Pancreas (tissue), 10 donors: Measurements from ENCODE around the gene UPK2. TPM values are rescaled to one million over a fixed set of nuclear protein-coding genes. Genes with fewer than 3 reads are reported as not detected.

Experiments
- ATAC-seq, 4 donors: fragments of 200-7000 bp; cut with Tn5 transposase; one replicate each; pipeline versions ENCODE4 v1.8.0 to v1.9.1; 2020; ENCODE audit warnings: mild to moderate bottlenecking in 4 of 4, moderate library complexity in 4 of 4
- DNase-seq, 6 donors: peaks; one replicate each; pipeline ENCODE4 v3.0.0-alpha.2; 2020
- FAIRE-seq: peaks from 2 replicates; lab custom pipeline; 2012; peaks lifted over from hg19 to GRCh38; lab: Jason Lieb, UNC
- H3K27ac ChIP-seq, 4 donors: fragments of 200-600 bp; sonication (generic); 1 replicate in 3 of 4; 2 replicates in 1 of 4; pipeline versions ENCODE4 v1.5.0 to v1.8.0; 2020
- H3K27me3 ChIP-seq, 4 donors: fragments of 200-600 bp; one replicate each; pipeline ENCODE4 v1.8.0; 2021
- H3K36me3 ChIP-seq, 3 donors: fragments of 200-600 bp; sonication (generic) in 1 of 3; one replicate each; pipeline versions ENCODE4 v1.5.0 to v1.8.0; 2020 to 2021
- H3K4me1 ChIP-seq, 3 donors: fragments of 200-600 bp; one replicate each; pipeline ENCODE4 v1.8.0; 2021
- H3K4me3 ChIP-seq, 4 donors: fragments of 200-600 bp; sonication (generic) in 2 of 4; one replicate each; pipeline versions ENCODE4 v1.5.0 to v1.8.0; 2020 to 2021
- H3K9me3 ChIP-seq, 4 donors: fragments of 200-600 bp; one replicate each; pipeline ENCODE4 v1.8.0; 2021
- WGBS, 2 donors: extraction: QIAGEN DNeasy Blood & Tissue Kit; methylation state at CpG; one replicate each; pipeline ENCODE4 v1.1.7; 2013; 5-methylcytosine and 5-hydroxymethylcytosine counted together
- intact Hi-C, 3 donors: fragments of 100-400 bp; cut with DNase I; formaldehyde crosslinking; loops; one replicate each; pipeline versions ENCODE4 v1.11.1 to v1.14.2; 2022
- polyA plus RNA-seq, 2 donors: library from polyadenylated mRNA; stranded (reverse); fragments of 200-250 nt; gene quantifications; one replicate each; pipeline ENCODE4 v1.2.3, GENCODE V29; 2013
- total RNA-seq, 6 donors: library from RNA; stranded (reverse); fragmentation: NEBNext Ultra II Directional in 4 of 6; extraction: Animal tissue kit (Norgen Biotek cat#: 25700) in 4 of 6; gene quantifications; one replicate each; pipeline versions ENCODE4 v1.2.1 to v1.2.4, GENCODE V29; 2021 to 2023
- TF ChIP-seq, protein P1 (sequence below), 4 donors: fragments of 200-600 bp; sonication (generic) in 3 of 4; IDR thresholded peaks; one replicate each; pipeline versions ENCODE4 v1.5.0 to v1.8.0; 2021; ENCODE audit warnings: antibody characterized with exemption in 4 of 4
- donor health status: healthy with polysubstance abuse.
- donor health status: DM: no; HTN: no; CAD: no; lungs with moderate emphysema.
- donor health status: DM: no; HTN: no; CAD: no.
- donor health status: control.
- donor health status: control.
- donor health status: Bipolar disorder and iron deficiency.
- donor health status: DM: yes; HTN: yes; CAD: no.
- donor health status: DM: no; HTN: no; CAD: no.
- donor health status: DM: no; HTN: no; CAD: no.
- donor health status: DM: yes; HTN: yes; CAD: no.

The UPK2 gene
- total RNA-seq (under 1 TPM in 1 of 6 donors, not detected in 5; 0.16 TPM), polyA plus RNA-seq (under 1 TPM; 0.09 to 0.19 TPM)

DNA sequence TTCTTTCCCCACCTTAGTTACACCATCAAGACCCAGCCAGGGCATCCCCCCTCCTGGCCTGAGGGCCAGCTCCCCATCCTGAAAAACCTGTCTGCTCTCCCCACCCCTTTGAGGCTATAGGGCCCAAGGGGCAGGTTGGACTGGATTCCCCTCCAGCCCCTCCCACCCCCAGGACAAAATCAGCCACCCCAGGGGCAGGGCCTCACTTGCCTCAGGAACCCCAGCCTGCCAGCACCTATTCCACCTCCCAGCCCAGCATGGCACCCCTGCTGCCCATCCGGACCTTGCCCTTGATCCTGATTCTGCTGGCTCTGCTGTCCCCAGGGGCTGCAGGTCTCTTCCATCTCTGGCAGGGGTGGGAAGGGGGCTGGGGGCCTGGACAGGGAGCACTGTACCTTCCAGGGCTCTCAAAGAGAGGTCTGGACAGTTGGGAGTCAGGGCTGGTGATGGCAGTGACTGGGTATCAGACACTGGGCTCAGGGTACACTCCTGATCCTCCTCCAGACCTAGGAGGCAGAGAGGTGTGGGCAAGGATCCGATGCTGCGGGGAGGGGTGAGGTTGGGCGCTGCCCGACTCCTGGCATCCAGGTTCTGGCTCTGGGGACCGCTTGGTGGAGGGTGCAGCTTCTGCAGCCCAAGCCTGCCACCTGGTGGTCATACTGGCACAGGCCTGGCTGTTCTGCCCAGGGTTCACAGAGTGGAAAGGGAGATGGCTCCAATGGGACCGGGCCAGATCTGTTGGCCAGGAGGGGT is at the start of gene UPK2:
UPK2 (plus strand) TSS at position 205 of the 753 bp plus-strand sequence; CDS start at position 258, 53 bp downstream.
- TF ChIP-seq, protein P1, sequence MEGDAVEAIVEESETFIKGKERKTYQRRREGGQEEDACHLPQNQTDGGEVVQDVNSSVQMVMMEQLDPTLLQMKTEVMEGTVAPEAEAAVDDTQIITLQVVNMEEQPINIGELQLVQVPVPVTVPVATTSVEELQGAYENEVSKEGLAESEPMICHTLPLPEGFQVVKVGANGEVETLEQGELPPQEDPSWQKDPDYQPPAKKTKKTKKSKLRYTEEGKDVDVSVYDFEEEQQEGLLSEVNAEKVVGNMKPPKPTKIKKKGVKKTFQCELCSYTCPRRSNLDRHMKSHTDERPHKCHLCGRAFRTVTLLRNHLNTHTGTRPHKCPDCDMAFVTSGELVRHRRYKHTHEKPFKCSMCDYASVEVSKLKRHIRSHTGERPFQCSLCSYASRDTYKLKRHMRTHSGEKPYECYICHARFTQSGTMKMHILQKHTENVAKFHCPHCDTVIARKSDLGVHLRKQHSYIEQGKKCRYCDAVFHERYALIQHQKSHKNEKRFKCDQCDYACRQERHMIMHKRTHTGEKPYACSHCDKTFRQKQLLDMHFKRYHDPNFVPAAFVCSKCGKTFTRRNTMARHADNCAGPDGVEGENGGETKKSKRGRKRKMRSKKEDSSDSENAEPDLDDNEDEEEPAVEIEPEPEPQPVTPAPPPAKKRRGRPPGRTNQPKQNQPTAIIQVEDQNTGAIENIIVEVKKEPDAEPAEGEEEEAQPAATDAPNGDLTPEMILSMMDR (IDR thresholded peaks at IDR 0.05) = peak; percentile 93 to 97 (median 94)
- H3K36me3 ChIP-seq = no peaks in the 10 kb centered on the region
- FAIRE-seq = no peak
- H3K4me1 ChIP-seq = no peaks in the 10 kb centered on the region
- peak; percentile 83 to 96 (median 94) for DNase-seq
- H3K9me3 ChIP-seq = no peaks in the 10 kb centered on the region
- no peak within 1 kb of the TSS for H3K4me3 ChIP-seq
- H3K27ac ChIP-seq = no peak within 1 kb of the TSS
- ATAC-seq = peak; percentile 98 to 100 (median 99)
- H3K27me3 ChIP-seq = no peaks in the 10 kb centered on the region
- intact Hi-C loops = loop anchor here in 2 of 3 donors (5.0 to 10.0 kb wide), 3 partner anchors 49 to 264 kb away; no protein-coding TSS in a partner anchor
- WGBS, 2 donors = 4 to 5% methylated on average over 6 to 7 of the region's 7 CpGs

DNA sequence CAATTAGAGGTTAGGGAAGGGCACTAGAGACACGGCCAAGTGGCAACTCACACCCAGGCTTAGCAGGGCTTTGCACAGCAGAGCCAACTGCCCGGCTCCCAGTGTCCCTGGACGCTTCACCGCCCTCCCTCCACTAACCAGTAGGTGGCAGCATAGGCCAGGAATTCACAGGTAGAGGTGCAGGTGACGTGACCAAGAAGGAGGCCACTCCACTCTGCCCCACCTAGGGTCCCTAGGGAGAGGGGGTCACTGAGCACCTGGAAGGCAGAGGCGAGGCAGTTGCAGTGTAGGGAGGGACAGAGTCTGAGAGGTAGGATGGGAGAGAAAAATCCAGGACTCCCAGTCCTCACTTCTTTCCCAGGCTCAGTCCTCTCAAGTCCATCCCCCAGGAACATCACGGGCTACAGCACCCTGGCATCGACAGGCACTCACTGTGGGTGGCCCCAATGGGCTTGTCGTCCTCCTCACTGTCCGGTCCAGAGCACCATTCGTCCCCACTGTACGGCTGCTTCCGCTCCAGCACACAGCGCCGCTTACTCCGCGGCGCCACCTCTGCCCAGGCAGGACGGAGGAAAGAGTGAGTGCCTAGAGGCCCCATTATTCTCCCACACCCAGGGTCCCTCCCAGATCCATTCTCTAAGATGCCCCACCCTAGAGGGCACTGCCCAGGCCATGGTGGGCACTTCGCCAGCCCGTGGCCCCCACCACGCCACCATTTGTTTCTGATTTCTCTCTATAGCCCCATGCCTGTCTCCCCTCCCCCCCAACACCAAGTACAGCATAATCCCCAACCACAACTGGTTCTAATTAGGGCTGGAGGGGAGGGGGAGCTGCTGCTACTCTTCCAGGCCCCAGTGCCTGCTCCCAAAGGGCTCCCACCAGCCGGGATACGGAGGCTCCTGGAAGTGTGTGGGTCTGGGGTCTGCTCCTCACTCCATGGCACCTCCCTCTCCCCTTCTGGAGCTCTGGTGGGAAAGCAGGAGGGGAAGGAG is 48.8 kb upstream of the UPK2 start:
- 43 to 45% methylated on average over 24 of the region's 24 CpGs for WGBS, 2 donors
- Histone ChIP-seq H3K9me3 (no peaks in the 10 kb centered on the region), H3K4me1 (peaks cover 17 to 38% (median 22%) of the 10 kb centered on the region in 3 donors), H3K4me3 (no peak overlapping the region), H3K27me3 (no peaks in the 10 kb centered on the region), H3K27ac (peak overlapping the region in 2 of 4 donors; percentile 23 to 52), H3K36me3 (peaks cover 0 to 31% (median 10%) of the 10 kb centered on the region in 3 donors)
- ATAC-seq = peak; percentile 62 to 78 (median 76)
- TF ChIP-seq, protein P1 (IDR thresholded peaks at IDR 0.05) = peak; percentile 78 to 95 (median 88)
- intact Hi-C loops = loop anchor here in 1 of 3 donors (2.0 to 5.0 kb wide), 2 partner anchors 17 to 50 kb away; partner anchors contain the start of genes BCL9L and UPK2
- FAIRE-seq = no peak
- DNase-seq = peak; percentile 80 to 94 (median 90)

DNA sequence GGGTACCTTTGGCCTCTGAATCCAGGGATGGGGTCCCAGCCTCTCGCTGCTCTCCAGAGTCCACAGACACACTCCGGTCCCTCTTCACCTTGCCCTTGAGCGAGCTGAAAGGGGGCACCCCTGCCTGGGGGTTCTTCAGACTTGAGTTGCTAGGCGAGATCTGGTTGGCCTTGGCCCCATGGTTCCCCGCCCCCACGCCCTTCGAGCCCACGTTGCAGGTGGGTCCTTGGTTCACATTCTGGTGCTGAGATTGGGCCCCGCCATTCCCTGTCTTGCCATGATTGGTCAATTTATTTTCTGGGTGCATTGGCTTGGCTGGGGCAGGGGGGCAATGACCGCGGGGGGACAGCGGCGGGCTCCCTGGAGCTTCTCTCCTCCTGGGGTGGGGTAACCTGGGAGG is 47.8 kb upstream of the UPK2 start:
- ATAC-seq (no peak), FAIRE-seq (no peak), DNase-seq (peak in 2 of 6 donors; percentile 18 to 38)
- H3K36me3 ChIP-seq = peaks cover 0 to 22% (median under 1%) of the 10 kb centered on the region in 3 donors
- WGBS, 2 donors = 74 to 76% methylated on average over 11 to 13 of the region's 13 CpGs
- TF ChIP-seq, protein P1 (IDR thresholded peaks at IDR 0.05) = no peak
- no peaks in the 10 kb centered on the region for H3K27me3 ChIP-seq
- H3K27ac ChIP-seq = peak overlapping the region in 1 of 4 donors; percentile 52
- no peak overlapping the region for H3K4me3 ChIP-seq
- intact Hi-C loops = loop anchor here in 1 of 3 donors (2.0 to 5.0 kb wide), 2 partner anchors 17 to 49 kb away; partner anchors contain the start of genes BCL9L and UPK2
- H3K4me1 ChIP-seq = peaks cover 26 to 47% (median 31%) of the 10 kb centered on the region in 3 donors
- H3K9me3 ChIP-seq = no peaks in the 10 kb centered on the region

DNA sequence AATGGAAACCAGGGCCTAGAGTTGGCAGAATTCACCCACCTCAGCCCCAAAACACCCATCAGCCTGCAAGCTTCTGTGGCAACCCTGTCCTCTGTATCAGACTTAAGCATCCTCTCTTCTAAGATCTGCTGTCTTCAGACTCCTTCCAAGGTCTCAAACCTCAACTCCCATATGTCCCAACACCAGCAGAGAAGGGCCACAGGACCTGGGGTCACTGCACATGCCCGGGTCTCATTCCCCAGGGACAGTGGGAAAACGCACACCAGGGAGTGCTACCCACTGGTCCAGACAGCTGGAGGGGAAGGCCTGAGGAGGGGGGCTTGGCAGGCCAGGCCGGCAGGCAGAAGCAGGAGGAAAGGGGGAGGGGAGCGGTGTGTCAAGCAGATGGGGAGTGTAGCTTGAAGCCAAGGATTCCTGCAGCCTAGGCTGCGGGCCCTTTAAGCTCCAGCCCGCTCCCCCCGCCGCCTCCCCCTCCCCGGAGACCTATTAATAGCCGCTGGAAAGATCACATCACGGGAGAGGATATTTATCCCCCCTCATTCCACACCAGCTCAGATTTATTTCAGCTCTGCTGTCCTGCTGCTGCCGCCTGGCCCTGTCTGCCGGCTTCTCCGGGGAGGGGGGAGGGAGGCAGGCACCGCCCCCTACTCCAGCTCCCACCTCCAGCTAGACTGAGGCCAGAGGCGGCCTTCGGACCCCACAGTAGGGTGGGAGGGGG is 47.0 kb upstream of the UPK2 start:
- TF ChIP-seq, protein P1 (IDR thresholded peaks at IDR 0.05) = no peak
- H3K27me3 ChIP-seq = no peaks in the 10 kb centered on the region
- H3K4me3 ChIP-seq = peak overlapping the region in 2 of 4 donors; percentile 31 to 32
- intact Hi-C loops = loop anchor here in 1 of 3 donors (2.0 to 5.0 kb wide), 2 partner anchors 16 to 48 kb away; partner anchors contain the start of genes BCL9L and UPK2
- peak overlapping the region; percentile 75 to 89 (median 82) for H3K27ac ChIP-seq
- DNase-seq (peak in 5 of 6 donors; percentile 60 to 79 (median 75)), FAIRE-seq (no peak), ATAC-seq (peak; percentile 12 to 45 (median 26))
- WGBS, 2 donors = 8 to 9% methylated on average over 5 to 17 of the region's 17 CpGs
- peaks cover 0 to 16% (median 0%) of the 10 kb centered on the region in 3 donors for H3K36me3 ChIP-seq
- peaks cover 31 to 55% (median 39%) of the 10 kb centered on the region in 3 donors for H3K4me1 ChIP-seq
- no peaks in the 10 kb centered on the region for H3K9me3 ChIP-seq
